Caco-2 (cell line): ENCODE measurements around the gene UGT1A9. TPM values are rescaled to one million over a fixed set of nuclear protein-coding genes. Genes with fewer than 3 reads are reported as not detected.

Experiments used
- BruUV-seq: library from RNA; stranded (reverse); fragments of 400-500 nt; replicated peaks from 2 replicates; lab custom pipeline; 2021; lab: Mats Ljungman, UMichigan
- CTCF ChIA-PET: fragments of 300-600 bp; sonication (Branson Sonifier 250); formaldehyde crosslinking; loops from one replicate; lab custom pipeline; 2022; ENCODE audit warnings: antibody characterized with exemption; lab: Charles Lee
- POLR2A ChIA-PET: fragments of 300-600 bp; sonication (Branson Sonifier 250); formaldehyde crosslinking; loops from one replicate; lab custom pipeline; 2022; ENCODE audit warnings: antibody characterized with exemption; lab: Charles Lee
- DNase-seq, 2 experiments: peaks; one replicate each; pipeline versions ENCODE4 v3.0.0 to v3.0.0-alpha.2; 2020 to 2022
- H3K27me3 ChIP-seq: replicated peaks from 2 replicates; pipeline ENCODE4 v1.6.0; 2011; ENCODE audit warnings: low read length; ENCODE audit not compliant: control insufficient read depth, insufficient read depth
- H3K36me3 ChIP-seq: 2 replicates; pipeline ENCODE4 v1.5.1; 2011; ENCODE audit warnings: low read length; ENCODE audit not compliant: control insufficient read depth, insufficient read depth
- H3K4me1 ChIP-seq: fragments of 250-450 bp; sonication (Bioruptor Pico); 2 replicates; pipeline ENCODE4 v1.5.1; 2020; ENCODE audit warnings: mild to moderate bottlenecking
- H3K4me3 ChIP-seq: 2 replicates; pipeline ENCODE4 v1.5.1; 2011; ENCODE audit warnings: low read depth, mild to moderate bottlenecking, control low read depth, low read length
- H3K9me3 ChIP-seq: fragments of 250-450 bp; sonication (Bioruptor Pico); 2 replicates; pipeline ENCODE4 v1.5.1; 2020; ENCODE audit warnings: mild to moderate bottlenecking, moderate library complexity
- H3K27ac Mint-ChIP-seq: one replicate; pipeline ENCODE4 v1.8.0; 2022; ENCODE audit warnings: mixed read lengths; ENCODE audit not compliant: unreplicated experiment
- H3K27me3 Mint-ChIP-seq: one replicate; pipeline ENCODE4 v1.8.0; 2022; ENCODE audit warnings: mixed read lengths; ENCODE audit not compliant: insufficient read depth, unreplicated experiment
- H3K36me3 Mint-ChIP-seq: one replicate; pipeline ENCODE4 v1.8.0; 2022; ENCODE audit warnings: mild to moderate bottlenecking, mixed read lengths; ENCODE audit not compliant: insufficient read depth, unreplicated experiment
- H3K4me1 Mint-ChIP-seq: one replicate; pipeline ENCODE4 v1.8.0; 2022; ENCODE audit warnings: low read depth, mixed read lengths; ENCODE audit not compliant: unreplicated experiment
- H3K4me3 Mint-ChIP-seq: one replicate; pipeline ENCODE4 v1.8.0; 2022; ENCODE audit warnings: mild to moderate bottlenecking, moderate library complexity, mixed read lengths; ENCODE audit not compliant: unreplicated experiment
- H3K9me3 Mint-ChIP-seq: one replicate; pipeline ENCODE4 v1.8.0; 2022; ENCODE audit warnings: mixed read lengths; ENCODE audit not compliant: unreplicated experiment
- intact Hi-C: fragments of 100-400 bp; cut with micrococcal nuclease; formaldehyde crosslinking; loops from one replicate; pipeline ENCODE4 v1.10.0; 2022; ENCODE audit not compliant: unreplicated experiment
- total RNA-seq: library from RNA; stranded (reverse); gene quantifications from 2 replicates; pipeline ENCODE4 v1.2.3, GENCODE V29; 2022
- TF ChIP-seq, protein P1 (sequence below), 2 experiments: fragments of 200-600 bp in 1 of 2; IDR thresholded peaks; 1 replicate in 1 of 2; 2 replicates in 1 of 2; pipeline versions ENCODE4 v1.5.1 to v1.8.0; 2011 to 2022; ENCODE audit warnings: antibody characterized with exemption in 1 of 2, control low read depth in 1 of 2, inconsistent platforms in 1 of 2, low read depth in 1 of 2, low read length in 1 of 2, mild to moderate bottlenecking in 1 of 2, moderate library complexity in 1 of 2; ENCODE audit not compliant: insufficient read depth in 1 of 2, severe bottlenecking in 1 of 2, unreplicated experiment in 1 of 2

UGT1A9 gene
- total RNA-seq, 1 experiment from 2014 or later, result 0.20 TPM

DNA sequence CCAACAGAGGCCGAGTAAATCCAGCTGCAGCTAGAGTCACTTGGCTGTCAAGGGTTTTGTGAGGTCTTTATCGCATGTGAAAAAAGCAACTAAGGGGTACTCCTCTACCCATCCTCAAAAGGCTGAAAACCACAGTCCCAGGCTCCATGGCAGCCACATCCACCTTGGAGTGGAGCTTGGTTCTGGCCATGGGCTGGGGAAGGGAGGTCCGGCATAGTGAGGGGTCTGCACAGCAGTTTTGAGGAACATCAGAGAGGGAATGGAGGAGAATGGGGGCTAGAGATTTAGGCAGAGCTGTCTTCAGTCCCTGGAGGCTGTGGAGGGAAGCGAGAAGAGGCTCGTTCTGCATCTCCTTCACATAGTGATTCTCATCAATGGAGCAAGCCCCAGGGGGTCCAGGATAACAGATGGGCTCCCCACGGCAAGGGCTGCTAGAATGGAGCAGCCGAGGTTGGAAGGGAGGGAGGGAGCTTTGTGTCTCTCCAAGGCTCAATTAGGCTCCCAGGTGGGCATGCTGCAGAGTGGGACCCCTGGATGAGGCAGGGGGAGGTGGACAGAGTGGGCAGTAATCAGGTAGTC lies 127.5 kb downstream of the UGT1A9 start:
- Mint-ChIP-seq H3K36me3 (no peaks in the 10 kb centered on the region), H3K9me3 (no peaks in the 10 kb centered on the region), H3K4me1 (no peaks in the 10 kb centered on the region), H3K27me3 (no peaks in the 10 kb centered on the region), H3K4me3 (no peak overlapping the region), H3K27ac (no peak overlapping the region)
- no peaks in the 10 kb centered on the region for H3K4me1 ChIP-seq
- no peak for DNase-seq
- TF ChIP-seq, protein P1, sequence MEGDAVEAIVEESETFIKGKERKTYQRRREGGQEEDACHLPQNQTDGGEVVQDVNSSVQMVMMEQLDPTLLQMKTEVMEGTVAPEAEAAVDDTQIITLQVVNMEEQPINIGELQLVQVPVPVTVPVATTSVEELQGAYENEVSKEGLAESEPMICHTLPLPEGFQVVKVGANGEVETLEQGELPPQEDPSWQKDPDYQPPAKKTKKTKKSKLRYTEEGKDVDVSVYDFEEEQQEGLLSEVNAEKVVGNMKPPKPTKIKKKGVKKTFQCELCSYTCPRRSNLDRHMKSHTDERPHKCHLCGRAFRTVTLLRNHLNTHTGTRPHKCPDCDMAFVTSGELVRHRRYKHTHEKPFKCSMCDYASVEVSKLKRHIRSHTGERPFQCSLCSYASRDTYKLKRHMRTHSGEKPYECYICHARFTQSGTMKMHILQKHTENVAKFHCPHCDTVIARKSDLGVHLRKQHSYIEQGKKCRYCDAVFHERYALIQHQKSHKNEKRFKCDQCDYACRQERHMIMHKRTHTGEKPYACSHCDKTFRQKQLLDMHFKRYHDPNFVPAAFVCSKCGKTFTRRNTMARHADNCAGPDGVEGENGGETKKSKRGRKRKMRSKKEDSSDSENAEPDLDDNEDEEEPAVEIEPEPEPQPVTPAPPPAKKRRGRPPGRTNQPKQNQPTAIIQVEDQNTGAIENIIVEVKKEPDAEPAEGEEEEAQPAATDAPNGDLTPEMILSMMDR (IDR thresholded peaks at IDR 0.05; ENCODE audit: insufficient read depth in 1 of 2, low read depth in 1 of 2, low read length in 1 of 2, severe bottlenecking in 1 of 2, unreplicated experiment in 1 of 2), result no peak
- H3K27me3 ChIP-seq, result no peaks in the 10 kb centered on the region
- H3K36me3 ChIP-seq, result no peaks in the 10 kb centered on the region
- H3K4me3 ChIP-seq, result no peak overlapping the region
- no peaks in the 10 kb centered on the region for H3K9me3 ChIP-seq
- BruUV-seq, result no TSS peak
- ChIA-PET POLR2A (no interaction called here), CTCF (no interaction called here)
- intact Hi-C loops, result no loop called here

DNA sequence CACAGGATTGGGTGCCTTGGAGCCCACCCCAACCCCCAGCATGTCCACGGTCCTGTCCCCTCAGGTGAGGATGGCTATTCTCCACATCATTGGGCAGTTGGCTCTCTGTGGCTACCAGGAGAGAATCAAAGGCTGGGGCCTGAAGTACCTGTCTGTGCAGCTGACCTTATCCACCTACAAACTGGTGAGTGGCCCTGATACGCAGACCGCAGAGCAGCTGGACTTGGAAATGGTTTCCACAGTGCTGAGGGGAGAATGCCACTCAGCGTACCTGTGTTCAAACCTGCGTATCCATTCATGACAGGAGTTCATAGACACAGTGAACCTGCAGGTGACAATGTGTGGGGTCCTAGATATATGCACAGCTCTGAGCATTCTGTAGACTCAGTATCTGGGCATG lies 128.0 kb downstream of the UGT1A9 start:
- H3K9me3 Mint-ChIP-seq, result no peaks in the 10 kb centered on the region
- H3K27me3 ChIP-seq, result no peaks in the 10 kb centered on the region

DNA sequence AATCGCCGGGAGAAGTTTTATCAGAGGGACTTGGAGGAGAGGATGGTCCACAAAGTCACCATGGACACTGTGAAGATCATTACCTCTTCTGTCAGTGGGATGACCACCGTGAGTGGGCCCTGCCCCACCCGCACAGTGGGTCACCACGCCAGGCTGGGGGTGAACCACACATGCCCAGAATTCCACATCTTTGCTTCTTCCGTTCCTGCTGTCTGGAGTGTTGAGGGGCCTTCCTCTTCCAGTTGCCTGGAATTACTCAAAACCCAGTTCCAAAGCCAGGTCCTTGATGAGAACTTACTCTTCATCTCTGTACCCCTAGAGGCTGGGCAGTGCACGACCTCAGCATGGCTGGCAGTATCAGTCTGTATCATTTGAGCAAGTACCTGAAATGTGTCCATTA lies 128.5 kb downstream of the UGT1A9 start:
- Histone ChIP-seq H3K4me3 (no peak overlapping the region), H3K36me3 (no peaks in the 10 kb centered on the region), H3K9me3 (no peaks in the 10 kb centered on the region), H3K27me3 (no peaks in the 10 kb centered on the region), H3K4me1 (no peaks in the 10 kb centered on the region)
- CTCF ChIA-PET, result no interaction called here
- no peaks in the 10 kb centered on the region for H3K27me3 Mint-ChIP-seq
- H3K4me3 Mint-ChIP-seq, result no peak overlapping the region
- H3K4me1 Mint-ChIP-seq, result no peaks in the 10 kb centered on the region
- H3K9me3 Mint-ChIP-seq, result no peaks in the 10 kb centered on the region
- intact Hi-C loops, result no loop called here
- no peaks in the 10 kb centered on the region for H3K36me3 Mint-ChIP-seq
- no peak for DNase-seq
- TF ChIP-seq, protein P1 (IDR thresholded peaks at IDR 0.05; ENCODE audit: insufficient read depth in 1 of 2, low read depth in 1 of 2, low read length in 1 of 2, severe bottlenecking in 1 of 2, unreplicated experiment in 1 of 2), result no peak
- POLR2A ChIA-PET, result no interaction called here
- BruUV-seq, result no TSS peak
- H3K27ac Mint-ChIP-seq, result no peak overlapping the region

More for the DNA sequence above, 128.0 kb downstream of the UGT1A9 start:
- CTCF ChIA-PET, result no interaction called here
- POLR2A ChIA-PET, result no interaction called here
- Histone ChIP-seq H3K9me3 (no peaks in the 10 kb centered on the region), H3K36me3 (no peaks in the 10 kb centered on the region), H3K4me1 (no peaks in the 10 kb centered on the region), H3K4me3 (no peak overlapping the region)
- TF ChIP-seq, protein P1 (IDR thresholded peaks at IDR 0.05; ENCODE audit: insufficient read depth in 1 of 2, low read depth in 1 of 2, low read length in 1 of 2, severe bottlenecking in 1 of 2, unreplicated experiment in 1 of 2), result no peak
- Mint-ChIP-seq H3K4me3 (no peak overlapping the region), H3K27me3 (no peaks in the 10 kb centered on the region), H3K36me3 (no peaks in the 10 kb centered on the region), H3K27ac (no peak overlapping the region), H3K4me1 (no peaks in the 10 kb centered on the region)
- intact Hi-C loops, result no loop called here
- no peak for DNase-seq
- no TSS peak for BruUV-seq
